ENCODE results near the gene VAMP7.

DNA sequence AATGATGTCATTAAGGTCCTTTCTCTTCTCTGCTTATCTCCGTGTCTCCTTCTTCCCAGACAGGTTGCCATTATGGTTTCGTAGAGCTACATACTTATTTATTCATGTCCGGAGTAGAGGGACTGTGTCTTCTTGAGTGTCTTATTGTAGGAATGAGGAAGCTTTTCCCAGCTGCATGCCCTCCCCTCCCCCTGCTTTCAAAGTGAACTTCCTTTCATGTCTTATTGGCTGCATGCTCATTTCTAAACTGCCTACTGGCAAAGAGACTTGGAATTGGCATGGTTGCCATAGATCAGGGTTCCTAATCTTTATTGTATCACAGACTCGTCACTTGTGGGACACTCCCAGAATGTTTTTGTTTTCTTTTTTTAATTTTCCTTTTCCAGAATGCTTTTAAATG, 15.4 kb downstream of the VAMP7 start:
- no peak for TF ChIP-seq POLR2A (IDR thresholded peaks at IDR 0.05)
- TF ChIP-seq, protein P1, sequence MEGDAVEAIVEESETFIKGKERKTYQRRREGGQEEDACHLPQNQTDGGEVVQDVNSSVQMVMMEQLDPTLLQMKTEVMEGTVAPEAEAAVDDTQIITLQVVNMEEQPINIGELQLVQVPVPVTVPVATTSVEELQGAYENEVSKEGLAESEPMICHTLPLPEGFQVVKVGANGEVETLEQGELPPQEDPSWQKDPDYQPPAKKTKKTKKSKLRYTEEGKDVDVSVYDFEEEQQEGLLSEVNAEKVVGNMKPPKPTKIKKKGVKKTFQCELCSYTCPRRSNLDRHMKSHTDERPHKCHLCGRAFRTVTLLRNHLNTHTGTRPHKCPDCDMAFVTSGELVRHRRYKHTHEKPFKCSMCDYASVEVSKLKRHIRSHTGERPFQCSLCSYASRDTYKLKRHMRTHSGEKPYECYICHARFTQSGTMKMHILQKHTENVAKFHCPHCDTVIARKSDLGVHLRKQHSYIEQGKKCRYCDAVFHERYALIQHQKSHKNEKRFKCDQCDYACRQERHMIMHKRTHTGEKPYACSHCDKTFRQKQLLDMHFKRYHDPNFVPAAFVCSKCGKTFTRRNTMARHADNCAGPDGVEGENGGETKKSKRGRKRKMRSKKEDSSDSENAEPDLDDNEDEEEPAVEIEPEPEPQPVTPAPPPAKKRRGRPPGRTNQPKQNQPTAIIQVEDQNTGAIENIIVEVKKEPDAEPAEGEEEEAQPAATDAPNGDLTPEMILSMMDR (IDR thresholded peaks at IDR 0.05): no peak

Data from right lobe of liver (tissue), 4 donors.